Measurements from ENCODE around the gene TOX2.

The TOX2 gene

GRCh38 chr20:44004306-44004915 lies 89.8 kb downstream of the TOX2 start:
- DNase-seq, result no peak

- no peak for DNase-seq
Measured at GRCh38 chr20:44005661-44006060, 91.0 kb downstream of the TOX2 start.

GRCh38 chr20:44006126-44006525 lies 91.5 kb downstream of the TOX2 start:
- DNase-seq, result no peak

- no peak for DNase-seq
Measured at GRCh38 chr20:44006578-44006977, 91.9 kb downstream of the TOX2 start.

GRCh38 chr20:44008806-44009678 lies 94.4 kb downstream of the TOX2 start:
- no peak for DNase-seq

GRCh38 chr20:44009679-44009992 lies 95.0 kb downstream of the TOX2 start:
- DNase-seq, result no peak

- no peak for DNase-seq
Measured at GRCh38 chr20:44010162-44010704, 95.6 kb downstream of the TOX2 start.

- DNase-seq, result no peak
Measured at GRCh38 chr20:44011251-44011940, 96.7 kb downstream of the TOX2 start.

GRCh38 chr20:44012466-44013226 lies 98.0 kb downstream of the TOX2 start:
- no peak for DNase-seq

GRCh38 chr20:44014807-44015732 lies 100.4 kb downstream of the TOX2 start:
- DNase-seq, result peak; percentile 35

GRCh38 chr20:44015733-44016103 lies 101.1 kb downstream of the TOX2 start:
- no peak for DNase-seq

GRCh38 chr20:44016525-44016924 lies 101.9 kb downstream of the TOX2 start:
- no peak for DNase-seq

- no peak for DNase-seq
Measured at GRCh38 chr20:44017211-44017610, 102.6 kb downstream of the TOX2 start.

GRCh38 chr20:44017905-44018258 lies 103.2 kb downstream of the TOX2 start:
- DNase-seq, result no peak

- DNase-seq, result peak; percentile 91
Measured at GRCh38 chr20:44018259-44018941, 103.7 kb downstream of the TOX2 start.

- no peak for DNase-seq
Measured at GRCh38 chr20:44018942-44019637, 104.4 kb downstream of the TOX2 start.

- no peak for DNase-seq
Measured at GRCh38 chr20:44019638-44020335, 105.1 kb downstream of the TOX2 start.

GRCh38 chr20:44020406-44021148 lies 105.9 kb downstream of the TOX2 start:
- DNase-seq, result no peak

- DNase-seq, result no peak
Measured at GRCh38 chr20:44021186-44021585, 106.5 kb downstream of the TOX2 start.

Data from fibroblast of upper back skin (primary cell).